Ecto neural progenitor cell (in vitro differentiated cells): ENCODE data around the gene NR1I3.

ENCODE experiments used
- DNase-seq: peaks from one replicate; pipeline ENCODE4 v3.0.0-alpha.2; 2018; ENCODE audit warnings: low spot score

The NR1I3 gene

DNA sequence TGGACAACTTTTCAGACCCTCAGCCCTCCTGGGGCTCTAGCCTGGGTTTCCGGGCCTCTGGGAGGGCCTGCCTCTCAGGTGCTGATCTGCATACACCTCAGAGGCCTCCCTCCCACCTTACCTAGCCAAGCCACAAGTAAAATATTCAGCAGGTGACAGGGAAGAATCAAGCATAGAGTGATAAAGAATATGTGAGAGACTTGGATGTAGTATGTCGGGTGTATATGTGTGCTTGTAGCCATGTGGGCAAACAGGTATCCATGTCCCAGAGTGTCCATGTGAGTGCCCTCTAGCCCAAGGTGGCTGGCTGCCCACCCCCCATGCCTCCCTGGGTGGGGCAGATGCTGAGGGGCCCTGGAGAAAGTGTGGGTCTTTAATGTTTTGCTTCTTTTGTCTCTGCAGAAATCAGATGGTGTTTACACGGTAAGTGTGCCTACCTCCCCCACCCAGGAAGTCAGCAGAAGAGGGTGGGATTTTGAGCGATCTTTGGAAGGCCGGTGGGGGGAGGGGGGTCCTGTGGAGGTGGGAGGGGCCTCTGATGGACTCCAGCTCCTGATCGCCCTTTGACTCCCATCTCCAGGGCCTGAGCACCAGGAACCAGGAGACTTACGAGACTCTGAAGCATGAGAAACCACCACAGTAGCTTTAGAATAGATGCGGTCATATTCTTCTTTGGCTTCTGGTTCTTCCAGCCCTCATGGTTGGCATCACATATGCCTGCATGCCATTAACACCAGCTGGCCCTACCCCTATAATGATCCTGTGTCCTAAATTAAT is 19.5 kb downstream of the NR1I3 start:
- no peak for DNase-seq

- no peak for DNase-seq
These were observed 20.2 kb downstream of the NR1I3 start for GRCh38 chr1:161217831-161218230.

DNA sequence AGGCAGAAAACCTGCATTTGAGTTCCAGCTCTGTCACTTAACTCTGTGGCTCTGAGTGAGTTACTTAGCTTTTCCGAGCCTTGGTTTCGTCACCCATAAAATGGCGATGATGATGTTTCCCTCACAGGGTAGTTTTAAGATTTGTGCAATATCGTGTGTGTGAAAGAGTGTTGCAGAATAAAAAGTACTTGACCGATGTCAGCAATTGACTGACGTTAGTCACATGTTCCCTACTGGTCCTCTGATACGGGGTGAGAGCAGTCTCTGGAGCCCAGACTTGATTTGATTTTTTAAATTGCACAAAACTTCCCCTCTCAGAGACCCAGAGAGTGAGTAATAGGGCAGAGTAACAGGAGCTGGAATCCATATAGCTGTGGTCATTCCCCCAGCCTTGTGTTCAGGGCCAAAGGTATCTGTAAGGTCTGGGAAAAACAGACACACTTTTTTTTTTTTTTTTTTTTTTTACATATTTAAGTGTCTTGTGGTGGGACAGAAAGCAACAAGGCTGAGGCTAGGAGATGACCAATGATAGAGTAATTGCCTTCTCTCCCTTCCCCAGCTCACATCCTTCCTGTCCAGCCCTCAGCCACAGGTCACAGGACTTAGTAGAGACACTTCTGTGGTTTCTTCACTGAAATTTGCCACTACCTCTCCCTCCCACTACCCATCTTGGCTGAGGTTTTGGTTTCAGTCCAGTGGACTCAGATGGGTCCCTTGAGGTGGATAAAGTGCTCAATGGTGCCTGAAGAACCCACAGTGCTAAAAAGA is 20.9 kb downstream of the NR1I3 start:
- DNase-seq: no peak

DNA sequence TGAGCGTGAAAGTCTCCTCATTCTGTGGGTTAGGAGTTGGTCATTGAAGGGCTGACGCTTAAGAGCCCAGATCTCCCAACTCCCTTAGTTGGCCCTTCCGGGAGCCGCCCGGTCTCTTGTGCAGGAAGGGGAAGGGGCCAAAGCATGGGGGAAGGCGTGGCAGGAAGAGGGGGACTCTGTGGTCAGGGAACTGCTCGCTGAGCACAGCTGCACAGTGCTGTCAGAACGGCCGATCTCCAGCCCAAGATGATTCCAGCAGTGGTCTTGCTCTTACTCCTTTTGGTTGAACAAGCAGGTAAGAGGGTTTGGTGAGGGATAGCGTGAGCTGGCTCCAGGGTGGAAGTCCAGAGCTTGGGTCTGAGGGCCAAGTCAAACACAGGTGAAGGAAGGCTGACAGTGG is 22.9 kb downstream of the NR1I3 start, which contains the start of gene FCER1G:
Gene FCER1G (plus strand): TSS at position 220 of the 400 bp plus-strand sequence. CDS start 27 bp downstream, at position 247.
- peak; percentile 36 for DNase-seq

DNA sequence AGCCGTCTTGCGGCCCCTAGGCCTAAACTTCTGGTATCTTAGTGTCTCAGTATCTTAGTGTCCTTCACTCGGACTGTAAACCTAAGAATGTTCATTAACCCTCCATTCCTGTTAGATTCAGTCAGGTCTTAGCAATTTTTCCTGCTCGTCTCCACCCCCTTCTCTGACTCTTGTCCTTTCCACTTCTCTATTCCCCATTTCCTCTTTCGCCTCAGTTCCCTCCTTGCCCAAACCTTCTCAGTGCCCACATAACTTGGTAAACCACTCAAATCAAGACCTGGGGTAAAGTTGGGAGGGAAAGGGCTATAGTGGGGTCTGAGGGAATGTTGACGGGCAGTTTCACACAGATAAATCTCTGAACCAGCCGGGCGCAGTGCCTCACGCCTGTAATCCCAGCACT is 23.6 kb downstream of the NR1I3 start:
- no peak for DNase-seq

- DNase-seq: peak; percentile 81
These were observed 28.1 kb downstream of the NR1I3 start for GRCh38 chr1:161209790-161210409.

GRCh38 chr1:161207173-161207572 is 30.8 kb downstream of the NR1I3 start:
- no peak for DNase-seq

GRCh38 chr1:161206411-161207140 is 31.4 kb downstream of the NR1I3 start:
- no peak for DNase-seq

DNA sequence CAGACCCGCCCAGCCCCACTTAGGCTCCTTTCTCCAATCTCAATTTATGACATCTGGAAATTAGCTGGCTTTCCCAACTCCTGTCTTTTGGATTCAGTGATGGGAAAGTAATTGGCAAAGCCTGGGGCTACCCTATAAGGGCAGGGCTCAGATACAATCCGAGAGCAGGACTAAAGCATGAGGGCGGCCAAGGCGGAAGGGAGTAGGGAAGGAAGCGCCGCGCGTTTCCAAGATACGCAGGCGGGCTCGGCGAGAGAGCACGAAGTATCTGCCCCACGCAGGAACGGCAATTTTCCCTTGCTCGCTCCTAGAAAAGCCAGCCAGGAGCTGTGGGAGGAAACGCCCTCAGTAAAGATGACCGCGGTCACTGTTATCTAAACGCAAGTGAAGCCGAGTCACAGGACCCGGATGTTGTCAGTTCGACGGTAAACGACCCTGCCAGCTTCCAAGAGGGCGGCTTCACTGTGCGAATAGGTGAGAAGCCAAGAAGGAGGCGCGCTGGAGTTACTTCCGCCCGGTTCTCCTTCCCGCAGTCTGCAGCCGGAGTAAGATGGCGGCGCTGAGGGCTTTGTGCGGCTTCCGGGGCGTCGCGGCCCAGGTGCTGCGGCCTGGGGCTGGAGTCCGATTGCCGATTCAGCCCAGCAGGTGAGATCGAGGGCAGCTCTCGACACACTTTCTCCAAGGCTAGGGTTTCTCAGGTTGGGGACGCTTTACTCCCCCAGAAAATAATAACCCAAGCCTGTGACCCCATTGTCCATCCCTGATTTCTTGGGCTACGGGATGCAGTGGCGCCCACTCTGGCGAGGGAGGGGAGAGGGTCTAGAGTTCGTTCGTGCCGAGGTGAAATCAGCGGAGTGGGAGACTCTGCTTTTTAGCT is 35.9 kb downstream of the NR1I3 start, which contains the start of gene NDUFS2:
Gene NDUFS2 (plus strand): TSS at position 532 of the 877 bp plus-strand sequence. CDS start 19 bp downstream, at position 551.
- peak; percentile 95 for DNase-seq

GRCh38 chr1:161200992-161201835 is 36.8 kb downstream of the NR1I3 start:
- DNase-seq: no peak

DNA sequence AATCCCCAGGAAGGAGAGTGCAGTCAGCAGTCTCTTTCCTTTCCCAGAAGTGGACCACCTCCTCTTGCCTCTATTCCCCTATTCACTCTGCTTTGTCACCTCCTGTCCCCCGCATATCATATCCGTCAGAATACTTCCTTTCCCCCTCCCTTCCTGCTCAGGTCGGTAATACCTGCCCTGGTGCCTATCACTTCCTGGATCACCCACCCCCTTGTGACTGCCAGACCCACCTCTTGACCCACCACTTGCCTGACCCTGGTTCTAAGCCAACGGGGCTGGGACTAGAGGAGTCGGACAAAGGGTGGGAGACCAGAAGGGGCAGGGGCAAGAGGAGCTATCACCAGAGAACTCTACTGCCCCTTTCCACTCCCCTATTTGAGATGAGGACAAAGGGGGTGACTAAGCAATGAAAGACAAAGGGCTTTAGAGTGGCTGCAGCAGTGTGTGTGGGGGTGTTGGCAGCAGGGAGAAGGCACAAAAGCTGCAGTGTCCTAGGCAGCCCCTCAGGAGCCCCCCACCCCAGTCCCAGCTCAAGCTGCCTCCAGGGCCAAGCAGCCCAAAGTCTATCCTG is 37.5 kb downstream of the NR1I3 start:
- DNase-seq: no peak

- no peak for DNase-seq
These were observed 38.4 kb downstream of the NR1I3 start for GRCh38 chr1:161199506-161200139.

- DNase-seq: peak; percentile 72
These were observed 39.0 kb downstream of the NR1I3 start, which contains the start of gene ADAMTS4 for GRCh38 chr1:161198897-161199431. TSS of gene ADAMTS4 (minus strand) at chr1:161199054. CDS start at chr1:161198627, 427 bp downstream.

DNA sequence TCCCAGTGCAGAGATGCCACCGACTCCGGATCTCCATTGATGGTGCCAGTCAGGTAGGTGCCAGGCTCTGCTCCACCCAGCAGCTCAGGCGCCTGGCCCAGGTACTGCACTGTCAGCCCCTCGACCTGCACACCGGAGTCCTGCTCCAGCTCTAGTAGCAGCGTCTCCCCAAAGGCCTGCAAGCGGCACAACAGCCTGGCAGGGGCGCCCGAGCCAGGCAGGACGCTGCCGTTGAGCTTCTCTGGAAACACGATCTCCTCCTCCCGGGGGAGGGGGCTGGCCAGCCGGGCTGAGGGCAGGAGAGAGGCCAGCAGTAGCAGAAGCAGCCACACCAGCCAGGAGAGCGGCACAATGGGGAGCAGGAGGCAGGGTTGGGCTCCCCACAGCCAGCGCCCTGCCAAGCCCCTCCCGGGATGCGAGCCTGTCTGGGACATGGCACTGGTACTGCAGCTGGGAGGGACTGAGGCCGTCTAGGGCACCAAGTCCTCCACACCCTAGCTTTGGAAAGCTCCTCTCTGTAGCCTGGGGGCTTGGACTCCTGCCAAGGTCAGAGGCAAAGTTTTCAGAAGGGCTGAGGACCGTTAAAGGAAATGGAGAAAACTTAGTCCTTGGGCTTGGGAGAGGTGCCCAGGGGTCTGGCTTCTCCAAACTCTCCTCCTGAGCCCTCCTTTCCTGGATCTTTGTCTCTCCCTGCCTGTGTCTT is 39.7 kb downstream of the NR1I3 start:
- DNase-seq: peak; percentile 81

DNA sequence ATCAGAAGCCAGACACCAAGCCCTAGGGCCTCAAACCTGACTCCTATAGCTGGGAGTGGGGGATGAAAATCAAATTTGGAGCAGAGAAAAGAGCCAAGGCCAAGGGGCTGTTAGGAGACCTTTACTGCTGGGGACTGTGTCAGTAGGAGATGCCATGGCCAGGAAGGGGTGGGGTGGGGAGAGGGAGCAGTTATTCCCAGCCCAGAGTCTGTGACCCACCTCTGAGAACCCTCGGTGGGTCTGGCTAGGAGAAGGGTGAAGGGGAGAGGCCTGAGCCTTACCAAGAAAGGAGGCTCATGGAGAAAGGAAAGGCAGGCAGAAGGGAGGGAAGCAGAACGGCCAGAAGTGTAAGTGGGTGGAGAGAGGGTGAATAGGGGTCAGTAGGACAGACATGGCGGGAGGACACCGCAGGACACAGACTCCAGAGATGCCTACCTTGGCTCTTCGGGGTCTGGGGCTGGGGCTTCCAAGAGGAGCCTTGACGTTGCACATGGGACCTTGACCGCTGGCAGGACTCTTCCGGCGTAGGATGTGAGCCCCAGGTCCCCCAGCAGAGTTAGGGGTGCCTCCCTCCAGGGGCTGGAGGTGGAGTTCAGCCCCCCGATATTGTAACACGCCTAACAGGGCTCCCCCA is 40.3 kb downstream of the NR1I3 start:
- no peak for DNase-seq

- DNase-seq: peak; percentile 78
These were observed 41.2 kb downstream of the NR1I3 start for GRCh38 chr1:161196521-161197451.
